Measurements from ENCODE around the gene XRN2.

The XRN2 gene

DNA sequence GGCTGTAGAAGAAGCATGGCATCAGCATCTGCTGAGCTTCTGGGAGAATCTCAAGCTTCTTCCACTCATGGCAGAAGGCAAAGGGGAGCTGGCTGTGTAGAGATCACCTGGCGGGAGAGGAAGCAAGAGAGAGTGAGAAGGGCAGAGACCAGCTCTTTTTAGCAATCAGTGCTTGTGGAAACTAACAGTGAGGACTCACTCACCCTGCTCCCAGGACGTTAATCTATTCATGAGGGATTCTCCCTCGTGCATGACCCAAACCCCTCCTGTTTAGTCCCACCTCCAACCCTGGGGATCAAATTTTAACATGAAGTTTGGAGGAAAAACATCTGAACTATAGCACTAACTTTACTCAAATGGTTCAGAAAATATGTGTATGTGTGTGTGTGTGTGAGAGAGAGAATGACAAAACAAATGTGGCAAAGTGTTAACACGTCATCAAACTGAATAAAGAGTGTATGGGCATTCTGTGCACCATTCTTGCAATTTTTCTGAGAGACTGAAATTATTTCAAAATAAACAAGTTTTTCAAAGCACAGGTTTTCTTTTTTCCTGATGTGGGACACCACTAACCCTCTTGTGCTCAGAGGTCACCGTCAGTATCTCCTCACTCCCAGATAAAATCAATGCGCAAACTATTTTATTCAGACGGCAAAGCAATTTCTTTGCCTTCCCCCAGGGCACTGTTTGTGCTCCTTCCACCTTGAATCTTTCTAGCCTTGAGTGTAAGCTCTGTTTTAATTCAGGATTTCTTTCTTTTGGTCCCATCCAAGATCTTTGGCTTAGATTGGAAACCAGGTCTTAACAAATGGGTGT lies 23.2 kb upstream of the XRN2 start:
- H3K9me3 ChIP-seq (ENCODE audit: control extremely low read depth in 1 of 5, control insufficient read depth in 4 of 5, insufficient read depth in 2 of 5, low read depth in 1 of 5, low read length in 4 of 5), result no peaks in the 10 kb centered on the region
- CTCF ChIA-PET, result no interaction called here
- no peak overlapping the region for H3K27ac ChIP-seq (ENCODE audit: insufficient read depth in 1 of 2, low read depth in 1 of 2, low read length in 2 of 2, poor library complexity in 1 of 2, severe bottlenecking in 2 of 2)
- DNase-seq, result no peak
- H3K4me1 ChIP-seq (ENCODE audit: control extremely low read depth in 1 of 4, control insufficient read depth in 4 of 4, insufficient read depth in 4 of 4, low read length in 3 of 4), result no peaks in the 10 kb centered on the region
- H3K36me3 ChIP-seq (ENCODE audit: control insufficient read depth in 4 of 4, insufficient read depth in 4 of 4, low read length in 3 of 4), result no peaks in the 10 kb centered on the region
- no peak overlapping the region for H3K4me3 ChIP-seq (ENCODE audit: control insufficient read depth in 1 of 7, extremely low read depth in 1 of 7, insufficient read depth in 4 of 7, low read depth in 2 of 7, low read length in 6 of 7)
- POLR2A ChIA-PET, result no interaction called here
- peaks cover 3 to 18% (median 4%) of the 10 kb centered on the region in 5 experiments for H3K27me3 ChIP-seq (replicated peaks in 2 of 5; ENCODE audit: control insufficient read depth in 4 of 5, insufficient read depth in 5 of 5, low read length in 4 of 5)
- 73% methylated on average over 7 of the region's 7 CpGs for WGBS (ENCODE audit: insufficient coverage)

DNA sequence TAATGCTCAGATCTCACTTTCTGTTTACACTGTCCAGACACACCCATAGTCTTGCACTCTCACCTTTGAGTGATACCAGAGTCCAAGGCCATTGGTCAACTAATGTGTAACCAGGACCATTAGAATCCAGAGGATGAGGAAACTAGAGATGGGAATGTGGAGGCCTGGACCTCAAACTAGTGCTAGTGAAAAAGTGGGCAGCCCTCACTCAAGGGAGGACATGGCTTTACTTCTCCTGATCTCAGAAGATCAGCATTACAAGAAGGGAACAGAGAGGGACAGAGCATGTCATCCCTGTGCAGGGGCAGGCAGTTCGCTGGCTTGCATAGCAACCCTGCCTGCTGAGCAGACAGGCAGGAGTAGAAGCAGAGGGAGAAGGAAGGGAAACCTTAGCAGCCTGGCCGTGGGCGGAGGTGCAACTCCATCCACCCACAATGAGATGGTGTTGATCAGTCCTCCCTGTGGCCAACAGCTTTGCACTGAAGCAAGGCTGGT lies 22.6 kb upstream of the XRN2 start:
- 83% methylated on average over 1 of the region's 3 CpGs for WGBS (ENCODE audit: insufficient coverage)
- Histone ChIP-seq H3K36me3 (ENCODE audit: control insufficient read depth in 4 of 4, insufficient read depth in 4 of 4, low read length in 3 of 4) (no peaks in the 10 kb centered on the region), H3K4me1 (ENCODE audit: control extremely low read depth in 1 of 4, control insufficient read depth in 4 of 4, insufficient read depth in 4 of 4, low read length in 3 of 4) (no peaks in the 10 kb centered on the region), H3K4me3 (ENCODE audit: control insufficient read depth in 1 of 7, extremely low read depth in 1 of 7, insufficient read depth in 4 of 7, low read depth in 2 of 7, low read length in 6 of 7) (no peak overlapping the region), H3K27me3 (replicated peaks in 2 of 5; ENCODE audit: control insufficient read depth in 4 of 5, insufficient read depth in 5 of 5, low read length in 4 of 5) (peaks cover 3 to 18% (median 4%) of the 10 kb centered on the region in 5 experiments), H3K27ac (ENCODE audit: insufficient read depth in 1 of 2, low read depth in 1 of 2, low read length in 2 of 2, poor library complexity in 1 of 2, severe bottlenecking in 2 of 2) (no peak overlapping the region), H3K9me3 (ENCODE audit: control extremely low read depth in 1 of 5, control insufficient read depth in 4 of 5, insufficient read depth in 2 of 5, low read depth in 1 of 5, low read length in 4 of 5) (peaks cover 0 to under 1% (median 0%) of the 10 kb centered on the region in 5 experiments)
- CTCF ChIA-PET, result no interaction called here
- DNase-seq, result no peak
- POLR2A ChIA-PET, result no interaction called here

GRCh38 chr20:21286775-21287174 lies 16.4 kb upstream of the XRN2 start:
- DNase-seq, result no peak
- WGBS (ENCODE audit: insufficient coverage), result 60% methylated on average over 3 of the region's 4 CpGs
- Histone ChIP-seq H3K4me3 (ENCODE audit: control insufficient read depth in 1 of 7, extremely low read depth in 1 of 7, insufficient read depth in 4 of 7, low read depth in 2 of 7, low read length in 6 of 7) (no peak overlapping the region), H3K36me3 (ENCODE audit: control insufficient read depth in 4 of 4, insufficient read depth in 4 of 4, low read length in 3 of 4) (no peaks in the 10 kb centered on the region), H3K27me3 (replicated peaks in 2 of 5; ENCODE audit: control insufficient read depth in 4 of 5, insufficient read depth in 5 of 5, low read length in 4 of 5) (peaks cover 2 to 13% (median 9%) of the 10 kb centered on the region in 5 experiments), H3K9me3 (ENCODE audit: control extremely low read depth in 1 of 5, control insufficient read depth in 4 of 5, insufficient read depth in 2 of 5, low read depth in 1 of 5, low read length in 4 of 5) (peaks cover 0 to 6% (median 3%) of the 10 kb centered on the region in 5 experiments), H3K4me1 (ENCODE audit: control extremely low read depth in 1 of 4, control insufficient read depth in 4 of 4, insufficient read depth in 4 of 4, low read length in 3 of 4) (no peaks in the 10 kb centered on the region), H3K27ac (ENCODE audit: insufficient read depth in 1 of 2, low read depth in 1 of 2, low read length in 2 of 2, poor library complexity in 1 of 2, severe bottlenecking in 2 of 2) (no peak overlapping the region)
- POLR2A ChIA-PET, result no interaction called here
- CTCF ChIA-PET, result interaction anchor here (1.0 kb wide), 1 partner anchor 51 kb away, joined by 3 read pairs; no protein-coding TSS in a partner anchor

GRCh38 chr20:21288587-21289370 lies 14.4 kb upstream of the XRN2 start:
- WGBS (ENCODE audit: insufficient coverage), result 91% methylated on average over 11 of the region's 14 CpGs
- Histone ChIP-seq H3K36me3 (ENCODE audit: control insufficient read depth in 4 of 4, insufficient read depth in 4 of 4, low read length in 3 of 4) (no peaks in the 10 kb centered on the region), H3K4me1 (ENCODE audit: control extremely low read depth in 1 of 4, control insufficient read depth in 4 of 4, insufficient read depth in 4 of 4, low read length in 3 of 4) (no peaks in the 10 kb centered on the region), H3K4me3 (ENCODE audit: control insufficient read depth in 1 of 7, extremely low read depth in 1 of 7, insufficient read depth in 4 of 7, low read depth in 2 of 7, low read length in 6 of 7) (no peak overlapping the region), H3K27me3 (replicated peaks in 2 of 5; ENCODE audit: control insufficient read depth in 4 of 5, insufficient read depth in 5 of 5, low read length in 4 of 5) (peaks cover 2 to 13% (median 9%) of the 10 kb centered on the region in 5 experiments), H3K9me3 (ENCODE audit: control extremely low read depth in 1 of 5, control insufficient read depth in 4 of 5, insufficient read depth in 2 of 5, low read depth in 1 of 5, low read length in 4 of 5) (peaks cover 0 to 6% (median 3%) of the 10 kb centered on the region in 5 experiments), H3K27ac (ENCODE audit: insufficient read depth in 1 of 2, low read depth in 1 of 2, low read length in 2 of 2, poor library complexity in 1 of 2, severe bottlenecking in 2 of 2) (no peak overlapping the region)
- CTCF ChIA-PET, result no interaction called here
- POLR2A ChIA-PET, result no interaction called here
- no peak for DNase-seq

- Histone ChIP-seq H3K9me3 (ENCODE audit: control extremely low read depth in 1 of 5, control insufficient read depth in 4 of 5, insufficient read depth in 2 of 5, low read depth in 1 of 5, low read length in 4 of 5) (peaks cover 0 to 6% (median 3%) of the 10 kb centered on the region in 5 experiments), H3K4me1 (ENCODE audit: control extremely low read depth in 1 of 4, control insufficient read depth in 4 of 4, insufficient read depth in 4 of 4, low read length in 3 of 4) (no peaks in the 10 kb centered on the region), H3K27me3 (replicated peaks in 2 of 5; ENCODE audit: control insufficient read depth in 4 of 5, insufficient read depth in 5 of 5, low read length in 4 of 5) (peaks cover 2 to 13% (median 9%) of the 10 kb centered on the region in 5 experiments), H3K27ac (ENCODE audit: insufficient read depth in 1 of 2, low read depth in 1 of 2, low read length in 2 of 2, poor library complexity in 1 of 2, severe bottlenecking in 2 of 2) (no peak overlapping the region), H3K4me3 (ENCODE audit: control insufficient read depth in 1 of 7, extremely low read depth in 1 of 7, insufficient read depth in 4 of 7, low read depth in 2 of 7, low read length in 6 of 7) (no peak overlapping the region), H3K36me3 (ENCODE audit: control insufficient read depth in 4 of 4, insufficient read depth in 4 of 4, low read length in 3 of 4) (no peaks in the 10 kb centered on the region)
- POLR2A ChIA-PET, result no interaction called here
- WGBS (ENCODE audit: insufficient coverage), result 79% methylated on average over 2 of the region's 2 CpGs
- DNase-seq, result no peak
- CTCF ChIA-PET, result no interaction called here
Observed at GRCh38 chr20:21289651-21290050, 13.5 kb upstream of the XRN2 start.

- CTCF ChIA-PET, result no interaction called here
Observed at GRCh38 chr20:21291026-21291425, 12.1 kb upstream of the XRN2 start.

GRCh38 chr20:21294755-21295154 lies 8.4 kb upstream of the XRN2 start:
- peaks cover 0 to 5% (median 4%) of the 10 kb centered on the region in 5 experiments for H3K27me3 ChIP-seq (replicated peaks in 2 of 5; ENCODE audit: control insufficient read depth in 4 of 5, insufficient read depth in 5 of 5, low read length in 4 of 5)
- ChIA-PET CTCF (no interaction called here), POLR2A (no interaction called here)
- no peak overlapping the region for H3K27ac ChIP-seq (ENCODE audit: insufficient read depth in 1 of 2, low read depth in 1 of 2, low read length in 2 of 2, poor library complexity in 1 of 2, severe bottlenecking in 2 of 2)
- H3K36me3 ChIP-seq (ENCODE audit: control insufficient read depth in 4 of 4, insufficient read depth in 4 of 4, low read length in 3 of 4), result no peaks in the 10 kb centered on the region
- no peak for DNase-seq
- H3K4me3 ChIP-seq (ENCODE audit: control insufficient read depth in 1 of 7, extremely low read depth in 1 of 7, insufficient read depth in 4 of 7, low read depth in 2 of 7, low read length in 6 of 7), result no peak overlapping the region
- H3K9me3 ChIP-seq (ENCODE audit: control extremely low read depth in 1 of 5, control insufficient read depth in 4 of 5, insufficient read depth in 2 of 5, low read depth in 1 of 5, low read length in 4 of 5), result no peaks in the 10 kb centered on the region
- no peaks in the 10 kb centered on the region for H3K4me1 ChIP-seq (ENCODE audit: control extremely low read depth in 1 of 4, control insufficient read depth in 4 of 4, insufficient read depth in 4 of 4, low read length in 3 of 4)
- WGBS (ENCODE audit: insufficient coverage), result 97% methylated on average over 4 of the region's 5 CpGs

More at GRCh38 chr20:21291026-21291425, 12.1 kb upstream of the XRN2 start:
- WGBS (ENCODE audit: insufficient coverage), result 100% methylated on average over 1 of the region's 2 CpGs
- H3K27ac ChIP-seq (ENCODE audit: insufficient read depth in 1 of 2, low read depth in 1 of 2, low read length in 2 of 2, poor library complexity in 1 of 2, severe bottlenecking in 2 of 2), result no peak overlapping the region
- H3K4me3 ChIP-seq (ENCODE audit: control insufficient read depth in 1 of 7, extremely low read depth in 1 of 7, insufficient read depth in 4 of 7, low read depth in 2 of 7, low read length in 6 of 7), result no peak overlapping the region
- POLR2A ChIA-PET, result no interaction called here
- no peaks in the 10 kb centered on the region for H3K36me3 ChIP-seq (ENCODE audit: control insufficient read depth in 4 of 4, insufficient read depth in 4 of 4, low read length in 3 of 4)
- H3K4me1 ChIP-seq (ENCODE audit: control extremely low read depth in 1 of 4, control insufficient read depth in 4 of 4, insufficient read depth in 4 of 4, low read length in 3 of 4), result no peaks in the 10 kb centered on the region
- DNase-seq, result no peak
- peaks cover 2 to 13% (median 9%) of the 10 kb centered on the region in 5 experiments for H3K27me3 ChIP-seq (replicated peaks in 2 of 5; ENCODE audit: control insufficient read depth in 4 of 5, insufficient read depth in 5 of 5, low read length in 4 of 5)
- peaks cover 0 to 3% (median under 1%) of the 10 kb centered on the region in 5 experiments for H3K9me3 ChIP-seq (ENCODE audit: control extremely low read depth in 1 of 5, control insufficient read depth in 4 of 5, insufficient read depth in 2 of 5, low read depth in 1 of 5, low read length in 4 of 5)
